GM18873 (cell line): ENCODE measurements around the gene LEFTY1.

Source experiments
- ATAC-seq: cut with Tn5 transposase; IDR thresholded peaks from one replicate; pipeline ENCODE4 v1.9.1; 2021; ENCODE audit warnings: mild to moderate bottlenecking, moderate library complexity, moderate number of reproducible peaks; ENCODE audit not compliant: unreplicated experiment, low FRiP score

Gene LEFTY1

GRCh38 chr1:225876900-225877510 lies 11.9 kb downstream of the LEFTY1 start:
- no peak for ATAC-seq

DNA sequence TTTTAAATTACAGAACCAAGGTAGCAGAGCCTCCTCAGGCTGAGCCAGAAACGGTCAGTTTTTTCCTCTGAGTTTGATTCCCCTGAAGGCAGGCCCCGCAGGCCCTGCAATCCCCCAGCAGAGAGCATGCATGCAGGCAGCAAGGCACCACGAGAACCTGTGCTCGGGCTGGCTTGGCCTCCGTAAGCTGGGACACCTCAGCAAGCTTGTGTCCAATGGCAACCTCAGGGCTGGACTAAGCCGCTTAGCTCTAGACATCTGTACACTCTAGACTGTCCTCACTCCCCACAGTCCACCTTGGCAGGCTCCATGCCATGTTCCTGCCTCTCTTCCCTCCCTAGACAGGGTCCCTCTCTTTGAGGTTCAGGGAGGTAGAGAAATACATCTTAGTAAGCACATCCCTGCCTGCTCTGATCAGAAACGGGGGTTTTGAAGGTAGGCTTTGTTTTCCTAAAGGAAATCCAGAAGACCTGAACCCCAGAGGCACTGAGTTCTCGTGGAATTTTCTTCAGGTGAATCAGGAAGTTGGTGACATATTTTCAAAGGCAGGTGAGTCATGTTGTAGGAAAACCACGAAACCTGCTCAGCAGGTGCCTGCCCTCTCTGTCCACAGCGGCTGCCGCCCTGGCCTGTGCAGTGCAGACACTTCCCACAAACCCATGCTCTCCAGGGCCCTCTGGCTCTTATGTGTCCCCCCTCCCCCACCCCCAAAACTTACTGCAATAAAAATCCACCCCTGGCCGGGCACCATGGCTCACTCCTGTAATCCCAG lies 13.7 kb downstream of the LEFTY1 start:
- ATAC-seq, result no peak

DNA sequence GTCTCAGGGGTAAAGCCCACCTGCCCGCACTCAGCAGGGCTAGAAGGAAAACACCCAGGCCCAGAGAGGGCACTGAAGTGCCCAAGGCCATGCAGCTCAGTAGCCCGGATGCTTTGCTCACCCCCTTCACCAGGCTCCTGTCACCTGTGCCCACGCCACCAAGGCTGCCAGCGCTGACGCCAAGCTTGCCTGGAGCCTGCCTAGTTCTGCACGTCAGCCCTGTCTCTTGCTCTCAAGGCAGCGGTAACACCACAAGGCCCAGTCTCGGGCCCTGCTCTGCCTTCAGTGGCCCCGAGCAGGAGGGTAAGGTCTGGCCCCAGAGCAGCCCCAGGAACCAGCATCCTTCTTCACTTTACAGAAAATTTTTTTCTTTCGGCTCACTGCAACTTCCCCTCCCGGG lies 14.5 kb downstream of the LEFTY1 start:
- no peak for ATAC-seq

DNA sequence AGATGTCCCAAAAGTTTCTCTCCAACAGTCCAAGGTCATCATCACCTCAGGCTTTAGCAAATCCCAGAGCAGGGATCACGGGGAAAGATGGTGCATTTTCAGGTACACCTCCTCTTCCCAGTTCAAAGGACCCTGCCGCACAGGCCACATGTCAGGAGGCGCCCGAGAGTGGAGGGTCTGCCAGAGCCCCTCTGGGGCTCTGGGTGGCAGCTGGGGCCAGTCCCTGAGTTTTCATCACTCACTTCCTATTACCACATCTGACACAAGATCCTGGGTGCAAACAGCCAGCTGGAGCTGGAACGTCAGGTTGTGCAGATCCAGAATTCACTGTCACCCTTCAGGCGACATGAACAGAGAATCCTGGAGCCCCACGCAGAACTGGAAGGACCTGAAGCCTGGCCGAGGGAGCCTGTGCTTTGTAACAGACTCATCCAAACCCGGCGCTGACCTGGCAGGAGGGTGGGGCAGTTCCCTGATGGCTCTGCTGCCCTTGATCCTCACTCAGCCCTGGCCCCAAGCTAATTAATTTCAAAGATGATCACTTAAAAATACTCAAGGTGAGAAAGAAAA lies 15.6 kb downstream of the LEFTY1 start:
- ATAC-seq, result no peak

DNA sequence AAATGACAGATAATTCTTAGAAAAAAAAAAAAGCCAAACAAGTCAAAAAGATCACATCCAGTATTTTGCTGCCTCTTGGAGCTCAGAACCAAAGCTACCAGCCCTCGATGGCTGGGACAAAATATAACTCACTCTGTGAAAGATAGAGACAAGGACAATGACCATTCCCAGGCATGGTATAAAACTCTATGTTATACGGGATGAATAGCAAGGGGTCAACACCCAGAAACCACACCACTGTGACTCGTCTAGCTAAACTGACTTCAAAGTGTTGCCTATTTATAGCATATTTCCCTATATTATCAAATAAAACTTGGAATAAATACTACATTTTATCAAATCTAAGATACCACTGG lies 16.9 kb downstream of the LEFTY1 start:
- no peak for ATAC-seq

DNA sequence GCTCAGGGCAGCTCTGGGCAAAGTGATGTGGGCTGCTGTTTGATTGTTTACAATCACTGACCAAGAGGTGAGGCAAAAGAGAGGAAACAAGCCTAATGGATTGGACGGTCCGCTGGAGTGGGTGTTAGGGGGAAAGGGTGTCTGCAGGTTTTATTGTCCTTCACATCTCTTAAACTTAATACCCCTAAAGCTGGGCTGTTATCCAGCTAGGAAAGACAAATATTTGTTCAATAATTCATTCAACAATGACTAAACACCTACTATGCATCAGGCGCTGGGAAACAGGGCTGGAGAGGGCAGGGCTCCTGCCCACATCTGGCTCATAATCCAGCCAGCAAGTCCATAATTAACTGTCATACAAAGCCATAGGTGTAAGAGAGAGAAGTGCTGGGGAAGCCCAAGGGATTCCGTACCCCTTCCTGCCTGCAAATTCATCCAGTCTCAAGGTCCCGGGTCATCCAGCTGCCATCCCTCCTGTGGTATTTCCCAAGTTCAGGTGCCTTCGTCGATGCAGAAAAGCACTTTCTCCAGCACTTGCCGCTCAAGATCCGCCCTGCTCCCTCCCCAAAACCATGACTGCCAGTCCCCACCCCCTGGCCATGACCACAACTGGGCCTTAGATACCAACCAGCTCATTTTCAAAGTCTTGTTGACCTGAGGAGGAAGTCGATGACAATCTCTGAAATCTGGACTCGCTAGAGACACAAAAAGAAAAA lies 17.4 kb downstream of the LEFTY1 start:
- no peak for ATAC-seq

DNA sequence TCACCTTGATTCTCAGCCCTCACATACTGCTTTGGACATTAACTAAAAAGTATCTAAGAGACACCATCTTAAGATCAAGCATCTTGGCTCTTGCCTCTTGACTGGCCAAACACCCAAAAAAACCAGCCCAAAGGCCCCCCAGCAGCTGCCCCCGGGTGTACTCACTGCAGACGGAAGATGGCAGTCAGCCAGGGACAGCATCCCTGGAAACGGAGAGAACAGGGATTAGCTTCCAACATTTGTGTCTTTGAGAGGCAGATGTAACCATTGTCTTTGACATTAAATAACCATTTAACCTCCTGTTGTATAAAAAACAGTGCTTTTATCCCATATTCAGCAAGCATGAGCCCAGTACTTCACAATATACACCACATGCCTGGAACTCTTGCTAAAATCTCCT lies 18.0 kb downstream of the LEFTY1 start:
- ATAC-seq, result no peak

GRCh38 chr1:225868631-225869330 lies 20.2 kb downstream of the LEFTY1 start:
- no peak for ATAC-seq

DNA sequence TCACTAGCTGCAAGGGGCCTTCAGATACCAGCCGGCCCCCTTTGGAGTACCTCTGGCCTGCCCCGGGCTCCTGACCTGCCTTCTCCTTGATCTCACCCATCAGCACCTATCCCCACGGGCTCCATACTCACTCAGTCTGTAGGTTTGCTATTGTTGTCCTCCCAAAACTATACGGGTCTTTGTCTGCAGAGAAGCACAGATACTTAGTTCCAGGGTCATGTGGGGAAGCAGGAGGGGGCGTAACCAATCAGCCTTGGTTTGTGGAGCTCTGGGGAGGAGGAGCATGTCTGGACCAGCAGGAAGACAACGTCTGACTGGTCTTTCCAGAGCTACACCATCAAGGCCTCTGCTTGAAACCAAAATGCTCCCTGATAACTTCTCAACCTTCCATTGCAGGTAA lies 22.0 kb downstream of the LEFTY1 start:
- no peak for ATAC-seq

DNA sequence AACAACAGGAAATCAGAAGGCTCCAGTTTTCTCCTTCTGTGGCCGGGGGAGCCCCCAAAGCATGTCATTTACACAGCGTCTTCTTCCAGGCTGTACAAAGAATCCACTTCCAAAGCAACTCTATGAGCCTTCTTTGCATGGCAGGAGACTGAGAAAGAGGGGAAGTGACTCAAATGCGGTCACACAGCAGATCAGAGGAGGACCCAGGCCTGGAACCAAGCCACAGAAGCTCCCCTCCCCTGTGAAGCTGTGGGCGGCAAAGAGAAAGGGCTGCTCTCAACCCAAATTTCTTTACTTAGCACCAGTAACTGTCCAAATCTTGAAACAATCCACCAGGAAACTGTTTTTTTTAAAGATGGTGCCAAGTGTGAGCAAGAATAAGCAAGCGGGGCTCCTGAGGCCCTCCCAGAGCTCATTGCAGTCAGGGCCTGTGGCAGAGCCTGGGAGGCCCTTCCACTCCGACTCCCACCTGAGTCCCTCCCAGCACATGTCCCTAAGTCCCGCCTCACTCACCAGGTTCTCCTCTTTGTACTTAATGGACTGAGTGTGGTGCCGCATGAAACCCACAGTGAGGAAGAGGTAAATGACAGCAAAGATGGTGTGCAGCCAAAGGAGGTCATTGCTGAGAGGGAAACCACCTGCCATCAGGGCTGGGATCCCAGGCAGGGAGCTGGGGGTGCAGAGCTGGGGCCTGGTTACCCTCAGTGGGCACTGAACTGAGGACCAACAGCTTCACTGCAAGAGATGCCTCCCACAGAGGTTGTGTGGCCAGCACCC lies 22.7 kb downstream of the LEFTY1 start:
- no peak for ATAC-seq

GRCh38 chr1:225865514-225865913 lies 23.4 kb downstream of the LEFTY1 start:
- ATAC-seq, result no peak

DNA sequence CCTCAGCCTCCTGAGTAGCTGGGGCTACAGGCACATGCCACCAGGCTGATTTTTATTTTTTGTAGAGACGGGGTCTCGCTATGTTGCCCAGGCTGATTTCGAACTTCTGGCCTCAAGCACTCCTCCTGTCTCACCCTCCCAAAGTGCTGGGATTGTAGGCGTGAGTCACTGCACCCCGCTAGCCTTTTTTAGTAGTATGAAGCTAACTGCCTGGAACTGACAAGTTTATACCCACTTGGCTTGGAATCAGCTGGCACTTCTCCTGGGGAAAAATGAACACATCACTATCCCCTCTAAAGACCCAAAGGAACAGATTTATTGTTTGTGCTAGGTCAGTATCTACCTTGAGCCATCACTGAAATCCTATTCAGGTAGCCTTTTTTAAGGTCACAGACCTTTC lies 25.8 kb downstream of the LEFTY1 start:
- no peak for ATAC-seq

DNA sequence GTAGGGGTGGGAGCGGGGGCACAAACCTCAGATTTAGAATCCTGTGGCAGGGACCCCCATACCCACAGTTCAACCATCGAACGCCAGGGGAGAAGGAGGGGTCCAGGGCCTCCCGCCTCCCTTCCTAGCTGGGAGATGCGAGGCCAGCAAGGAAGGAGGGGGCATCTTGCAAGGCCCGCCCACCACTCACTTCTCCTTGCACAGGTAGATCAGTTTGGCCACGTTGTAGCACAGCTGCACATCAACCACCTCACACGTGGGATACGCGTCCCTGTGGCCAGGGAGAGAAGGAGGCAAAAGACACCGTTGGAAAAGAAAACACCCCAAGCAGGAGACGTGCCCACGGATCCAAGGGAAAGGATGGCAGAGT lies 26.4 kb downstream of the LEFTY1 start:
- ATAC-seq, result no peak

DNA sequence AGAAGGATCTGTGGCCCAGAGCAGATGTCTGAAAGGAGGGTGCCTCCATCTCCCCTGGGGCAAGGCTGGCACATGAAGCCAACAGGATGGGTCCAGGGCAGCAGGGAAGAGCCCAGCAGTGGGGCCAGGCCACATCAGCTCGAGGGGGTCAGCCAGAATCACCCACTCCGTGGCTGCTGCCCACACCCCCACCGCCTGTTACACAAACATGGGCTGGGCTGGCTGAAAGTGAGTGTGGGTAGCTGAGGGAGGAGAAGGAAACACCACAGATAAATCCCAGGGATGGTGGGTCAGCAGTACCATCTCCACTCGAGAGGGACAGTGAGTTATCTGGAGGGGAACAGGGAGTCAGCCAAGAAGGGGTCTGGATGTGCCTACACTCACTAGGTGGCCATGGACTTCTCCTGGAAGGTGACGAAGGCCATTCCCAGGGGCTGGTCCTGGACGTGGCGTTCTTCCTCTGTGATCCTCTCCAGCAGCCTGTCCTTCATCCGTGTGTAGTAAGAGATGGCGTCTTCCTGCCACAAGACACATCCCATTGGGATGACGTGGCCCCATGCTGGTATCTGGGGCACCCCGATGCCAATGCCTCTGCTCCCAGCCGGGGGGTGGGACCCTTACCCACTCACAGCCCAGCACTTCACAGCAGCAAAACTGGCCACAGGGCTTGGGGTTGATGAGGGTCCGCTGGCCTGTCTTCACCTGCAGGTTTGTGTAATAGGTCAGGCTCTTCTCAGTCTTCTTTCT lies 26.9 kb downstream of the LEFTY1 start:
- ATAC-seq, result no peak

DNA sequence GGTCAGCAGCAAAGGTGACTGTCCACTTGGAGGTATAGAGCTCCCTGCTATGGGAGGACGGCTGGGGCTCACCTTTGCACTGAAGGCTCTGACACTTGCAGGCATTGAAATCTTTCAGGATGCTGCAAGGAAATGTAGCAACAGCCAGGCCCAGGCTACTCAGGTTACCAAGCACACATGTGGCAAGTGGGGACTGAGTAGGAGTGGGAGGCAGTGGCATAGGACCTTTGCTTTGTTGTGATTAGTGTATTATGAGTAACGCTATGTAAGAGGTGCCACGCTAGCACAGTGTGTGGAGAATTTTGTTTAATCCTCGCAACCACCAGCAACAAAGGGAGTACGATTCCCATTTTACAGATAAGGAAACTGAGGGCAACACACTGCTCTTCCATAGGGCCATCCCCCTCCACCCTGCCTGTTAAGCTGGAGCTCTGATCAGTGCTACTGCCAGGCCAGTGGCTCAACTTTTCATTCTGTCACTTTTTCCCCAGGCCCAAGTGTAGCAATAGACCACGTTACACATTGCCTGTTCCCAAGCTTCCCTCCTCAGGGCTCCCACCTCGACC lies 28.0 kb downstream of the LEFTY1 start:
- no peak for ATAC-seq

DNA sequence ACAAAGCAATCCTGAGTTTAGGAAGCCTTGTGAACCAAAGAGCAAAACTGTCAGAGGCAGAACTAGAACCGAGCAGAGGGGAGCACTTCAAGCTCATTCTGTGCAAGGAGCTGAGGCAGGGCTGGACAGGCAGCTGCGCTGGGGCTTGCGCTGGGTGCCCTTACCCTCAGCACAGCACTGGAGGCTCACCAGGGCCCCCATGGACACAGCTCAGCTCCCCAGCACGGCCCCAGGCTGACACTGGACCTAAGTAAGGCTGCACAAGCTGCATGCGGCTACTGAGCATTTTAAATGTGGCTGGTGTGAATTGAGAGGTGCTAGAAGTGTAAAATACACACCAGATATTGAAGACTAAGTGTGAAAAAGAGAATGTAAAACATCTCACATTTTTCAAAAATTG lies 28.8 kb downstream of the LEFTY1 start:
- ATAC-seq, result no peak

GRCh38 chr1:225859151-225859550 lies 29.8 kb downstream of the LEFTY1 start:
- ATAC-seq, result no peak

- no peak for ATAC-seq
Observed at GRCh38 chr1:225857256-225857655, 31.7 kb downstream of the LEFTY1 start.
